Suprapubic skin (tissue), 4 donors: ENCODE results near the gene FBRSL1. TPM values are rescaled to one million over a fixed set of nuclear protein-coding genes. Genes with fewer than 3 reads are reported as not detected.

ENCODE experiments used
- DNase-seq, 2 donors: peaks; one replicate each; pipeline ENCODE4 v3.0.0-alpha.2; 2019; ENCODE audit warnings: low spot score in 2 of 2
- H3K27ac ChIP-seq: fragments of 200-600 bp; sonication (generic); one replicate; pipeline ENCODE4 v1.5.1; 2019
- H3K27me3 ChIP-seq: fragments of 200-600 bp; sonication (generic); one replicate; pipeline ENCODE4 v1.5.1; 2019
- H3K36me3 ChIP-seq: fragments of 200-600 bp; sonication (generic); one replicate; pipeline ENCODE4 v1.5.1; 2019
- H3K4me1 ChIP-seq: fragments of 200-600 bp; sonication (generic); one replicate; pipeline ENCODE4 v1.5.1; 2019
- H3K4me3 ChIP-seq: fragments of 200-600 bp; sonication (generic); one replicate; pipeline ENCODE4 v1.5.1; 2019; ENCODE audit warnings: mild to moderate bottlenecking
- H3K9me3 ChIP-seq: fragments of 200-600 bp; sonication (generic); one replicate; pipeline ENCODE4 v1.5.1; 2019
- EP300 ChIP-seq: sonication (generic); formaldehyde crosslinking; IDR thresholded peaks from one replicate; pipeline ENCODE4 v1.6.1; 2017; ENCODE audit warnings: antibody characterized with exemption
- POLR2A ChIP-seq, 2 donors: fragments of 450-650 bp; IDR thresholded peaks; one replicate each; pipeline ENCODE4 v1.6.1; 2017; ENCODE audit warnings: antibody characterized with exemption in 2 of 2, mild to moderate bottlenecking in 2 of 2, moderate library complexity in 2 of 2
- POLR2AphosphoS5 ChIP-seq, 3 donors: sonication (generic); formaldehyde crosslinking; IDR thresholded peaks; one replicate each; pipeline ENCODE4 v1.6.1; 2017; ENCODE audit warnings: antibody characterized with exemption in 3 of 3
- WGBS: methylation state at CpG from one replicate; pipeline ENCODE4 v1.1.5; 2018; 5-methylcytosine and 5-hydroxymethylcytosine counted together
- total RNA-seq, 4 donors: library from RNA; depleted of rRNA; stranded (reverse); fragments of >200 nt; gene quantifications; one replicate each; pipeline ENCODE4 v1.1.0, GENCODE V29; 2016
- TF ChIP-seq, protein P1 (sequence below), 2 donors: fragments of 200-600 bp in 1 of 2; fragments of 450-650 bp in 1 of 2; sonication (generic) in 1 of 2; IDR thresholded peaks; one replicate each; pipeline ENCODE4 v1.5.1; 2016 to 2019; ENCODE audit warnings: antibody characterized with exemption in 2 of 2, mild to moderate bottlenecking in 1 of 2, moderate library complexity in 1 of 2

FBRSL1 gene
- total RNA-seq, 4 donors from 2014 or later, result 26.0 to 33.7 (median 27.2) TPM

DNA sequence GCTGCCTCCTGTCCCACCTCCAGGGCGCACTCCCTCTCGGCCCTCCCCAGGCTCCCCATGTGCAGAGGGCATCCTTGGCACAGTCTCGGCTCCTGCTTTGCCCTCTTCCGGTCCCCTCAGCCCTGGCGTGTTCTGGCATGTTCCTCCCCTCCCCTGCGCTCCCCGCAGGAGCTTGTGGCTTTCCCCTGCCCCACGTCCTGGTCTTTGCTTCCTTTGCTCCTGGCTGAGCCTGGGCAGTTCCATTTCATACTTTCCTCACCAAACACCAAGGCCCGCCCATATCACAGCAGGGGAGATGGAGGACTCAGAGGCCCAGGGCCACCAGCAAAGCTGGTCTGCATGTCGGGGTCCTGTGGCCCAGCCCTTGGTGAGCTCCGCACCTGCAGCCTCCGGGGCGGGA is 56.0 kb downstream of the FBRSL1 start:
- Histone ChIP-seq H3K27ac (no peak overlapping the region), H3K9me3 (no peaks in the 10 kb centered on the region), H3K4me3 (no peak overlapping the region), H3K4me1 (no peaks in the 10 kb centered on the region), H3K36me3 (peaks cover 25% of the 10 kb centered on the region), H3K27me3 (no peaks in the 10 kb centered on the region)
- TF ChIP-seq POLR2A (IDR thresholded peaks at IDR 0.05), result no peak
- TF ChIP-seq, protein P1, sequence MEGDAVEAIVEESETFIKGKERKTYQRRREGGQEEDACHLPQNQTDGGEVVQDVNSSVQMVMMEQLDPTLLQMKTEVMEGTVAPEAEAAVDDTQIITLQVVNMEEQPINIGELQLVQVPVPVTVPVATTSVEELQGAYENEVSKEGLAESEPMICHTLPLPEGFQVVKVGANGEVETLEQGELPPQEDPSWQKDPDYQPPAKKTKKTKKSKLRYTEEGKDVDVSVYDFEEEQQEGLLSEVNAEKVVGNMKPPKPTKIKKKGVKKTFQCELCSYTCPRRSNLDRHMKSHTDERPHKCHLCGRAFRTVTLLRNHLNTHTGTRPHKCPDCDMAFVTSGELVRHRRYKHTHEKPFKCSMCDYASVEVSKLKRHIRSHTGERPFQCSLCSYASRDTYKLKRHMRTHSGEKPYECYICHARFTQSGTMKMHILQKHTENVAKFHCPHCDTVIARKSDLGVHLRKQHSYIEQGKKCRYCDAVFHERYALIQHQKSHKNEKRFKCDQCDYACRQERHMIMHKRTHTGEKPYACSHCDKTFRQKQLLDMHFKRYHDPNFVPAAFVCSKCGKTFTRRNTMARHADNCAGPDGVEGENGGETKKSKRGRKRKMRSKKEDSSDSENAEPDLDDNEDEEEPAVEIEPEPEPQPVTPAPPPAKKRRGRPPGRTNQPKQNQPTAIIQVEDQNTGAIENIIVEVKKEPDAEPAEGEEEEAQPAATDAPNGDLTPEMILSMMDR (IDR thresholded peaks at IDR 0.05), result no peak
- WGBS, result 76% methylated on average over 10 of the region's 13 CpGs
- no peak for DNase-seq

DNA sequence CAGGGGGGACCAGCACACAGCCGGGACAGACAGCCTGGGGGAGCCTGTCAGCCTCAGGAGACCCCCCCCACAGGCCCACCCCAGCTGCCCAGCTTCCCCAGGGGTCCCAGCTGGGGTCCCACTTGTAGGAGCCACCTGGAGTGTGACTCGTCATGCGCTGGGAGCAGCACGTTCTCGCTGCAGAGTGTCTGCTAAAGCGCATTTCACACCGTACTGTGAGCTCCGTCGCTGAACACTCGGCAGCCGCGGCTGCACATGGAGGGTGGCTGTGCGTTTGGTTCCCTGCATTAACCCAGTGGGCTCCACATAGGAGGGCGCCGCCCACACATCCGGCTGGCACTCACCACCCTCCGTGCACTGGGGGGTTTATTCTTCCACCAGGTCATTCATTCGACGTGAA is 56.7 kb downstream of the FBRSL1 start:
- no peak for DNase-seq
- 84% methylated on average over 16 of the region's 19 CpGs for WGBS

DNA sequence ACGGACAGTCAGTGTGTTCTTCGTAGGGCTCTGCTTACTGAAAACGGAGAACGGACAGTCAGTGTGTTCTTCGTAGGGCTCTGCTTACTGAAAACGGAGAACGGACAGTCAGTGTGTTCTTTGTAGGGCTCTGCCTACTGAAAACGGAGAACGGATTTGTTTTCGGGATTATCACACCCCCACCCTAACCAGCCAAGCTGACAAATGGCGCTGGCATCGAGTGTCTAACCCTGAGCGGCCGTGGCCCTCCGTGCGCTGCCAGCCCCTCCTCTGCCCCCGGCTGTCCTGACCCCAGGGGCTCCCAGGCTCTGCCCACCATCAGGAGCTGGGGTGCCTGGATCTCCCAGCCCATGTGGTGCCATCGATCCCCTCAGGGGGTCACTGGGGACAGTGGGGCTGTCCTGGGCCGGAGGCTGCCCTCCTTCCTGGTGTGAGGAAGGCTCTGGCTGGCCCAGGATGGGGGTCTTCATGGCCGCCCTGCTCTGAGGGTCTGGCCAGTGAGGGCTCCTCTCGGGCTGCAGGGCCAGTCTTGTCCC is 57.3 kb downstream of the FBRSL1 start:
- Histone ChIP-seq H3K36me3 (peaks cover 29% of the 10 kb centered on the region), H3K4me1 (no peaks in the 10 kb centered on the region), H3K27ac (no peak overlapping the region), H3K4me3 (no peak overlapping the region), H3K27me3 (no peaks in the 10 kb centered on the region), H3K9me3 (no peaks in the 10 kb centered on the region)
- no peak for DNase-seq
- 92% methylated on average over 16 of the region's 21 CpGs for WGBS
- TF ChIP-seq, protein P1 (IDR thresholded peaks at IDR 0.05), result no peak
- no peak for TF ChIP-seq POLR2A (IDR thresholded peaks at IDR 0.05)
- no peak for TF ChIP-seq POLR2AphosphoS5 (IDR thresholded peaks at IDR 0.05)
- TF ChIP-seq EP300, result no peak

More for the DNA sequence above, 56.7 kb downstream of the FBRSL1 start:
- TF ChIP-seq, protein P1 (IDR thresholded peaks at IDR 0.05), result no peak
- Histone ChIP-seq H3K27me3 (no peaks in the 10 kb centered on the region), H3K4me1 (no peaks in the 10 kb centered on the region), H3K36me3 (peaks cover 29% of the 10 kb centered on the region), H3K4me3 (no peak overlapping the region), H3K9me3 (no peaks in the 10 kb centered on the region), H3K27ac (no peak overlapping the region)

DNA sequence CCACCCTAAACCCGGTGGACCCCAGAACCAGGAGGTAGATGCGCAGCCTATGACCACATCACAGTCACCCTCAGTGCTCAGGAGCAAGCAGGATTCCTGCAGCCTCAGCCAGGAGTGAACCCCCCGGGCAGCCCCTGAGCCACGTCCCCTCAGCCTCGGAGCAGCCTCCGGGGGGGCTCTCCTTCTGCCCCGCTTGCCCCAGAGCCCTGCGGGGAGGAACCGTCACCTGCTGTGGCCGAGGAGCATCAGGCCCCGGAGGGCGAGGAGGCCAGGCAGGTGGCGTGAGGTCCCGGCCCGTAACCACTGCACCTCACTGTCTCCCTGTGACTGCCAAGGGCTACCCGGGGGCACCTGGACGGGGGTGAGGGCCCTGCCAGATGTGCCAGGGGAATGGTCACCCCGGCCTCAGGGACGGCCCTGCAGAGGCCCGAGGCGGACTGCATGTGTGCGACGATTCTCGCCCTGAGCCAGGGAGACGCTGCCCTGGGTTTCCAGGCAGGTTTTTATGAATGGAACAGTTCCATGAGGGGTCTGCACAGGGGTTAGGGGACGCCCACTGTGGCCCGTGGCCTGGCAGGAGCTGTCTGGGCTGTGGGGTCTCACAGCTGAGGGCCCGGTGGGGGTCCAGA is 58.6 kb downstream of the FBRSL1 start:
- WGBS, result no CpG with 5 or more reads among the region's 28 CpGs
- no peaks in the 10 kb centered on the region for H3K9me3 ChIP-seq
- peaks cover 39% of the 10 kb centered on the region for H3K36me3 ChIP-seq

DNA sequence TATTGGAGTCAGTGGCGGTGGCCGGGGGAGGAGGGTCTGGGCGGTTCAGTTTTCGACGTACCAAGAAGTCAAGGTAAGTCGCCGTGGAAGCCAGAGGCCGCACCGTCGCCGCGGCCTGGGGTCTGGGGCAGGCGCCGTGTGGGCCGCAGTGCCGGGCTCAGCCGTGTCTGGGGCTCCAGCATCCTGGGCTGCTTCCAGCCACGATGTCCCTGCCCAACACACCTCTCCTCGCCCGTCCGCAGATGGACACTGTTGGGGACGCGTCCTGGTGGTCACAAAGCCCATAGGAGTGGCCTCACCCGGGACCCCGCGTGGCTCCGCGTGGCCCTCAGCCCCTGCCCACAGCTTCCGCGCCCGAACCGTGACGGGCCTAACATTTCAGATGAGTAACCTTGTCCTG is 59.1 kb downstream of the FBRSL1 start:
- no peak overlapping the region for H3K27ac ChIP-seq
- whole genome bisulfite sequencing, result 99% methylated on average over 10 of the region's 33 CpGs
- H3K27me3 ChIP-seq, result no peaks in the 10 kb centered on the region
- H3K36me3 ChIP-seq, result peaks cover 44% of the 10 kb centered on the region
- DNase-seq, result no peak
- H3K9me3 ChIP-seq, result no peaks in the 10 kb centered on the region
- no peak overlapping the region for H3K4me3 ChIP-seq
- TF ChIP-seq POLR2AphosphoS5 (IDR thresholded peaks at IDR 0.05) (no peak), EP300 (no peak)
- TF ChIP-seq, protein P1 (IDR thresholded peaks at IDR 0.05), result no peak
- no peaks in the 10 kb centered on the region for H3K4me1 ChIP-seq

More for the DNA sequence above, 58.6 kb downstream of the FBRSL1 start:
- no peak overlapping the region for H3K27ac ChIP-seq
- H3K4me3 ChIP-seq, result no peak overlapping the region
- H3K27me3 ChIP-seq, result no peaks in the 10 kb centered on the region
- TF ChIP-seq, protein P1 (IDR thresholded peaks at IDR 0.05), result no peak
- no peak for TF ChIP-seq POLR2A (IDR thresholded peaks at IDR 0.05)
- no peak for DNase-seq
- no peaks in the 10 kb centered on the region for H3K4me1 ChIP-seq
